ENCODE data around the gene HRK. TPM values are rescaled to one million over a fixed set of nuclear protein-coding genes. Genes with fewer than 3 reads are reported as not detected.

The HRK gene
- total RNA-seq, 1 experiment from 2014 or later, result 3.5 TPM

DNA sequence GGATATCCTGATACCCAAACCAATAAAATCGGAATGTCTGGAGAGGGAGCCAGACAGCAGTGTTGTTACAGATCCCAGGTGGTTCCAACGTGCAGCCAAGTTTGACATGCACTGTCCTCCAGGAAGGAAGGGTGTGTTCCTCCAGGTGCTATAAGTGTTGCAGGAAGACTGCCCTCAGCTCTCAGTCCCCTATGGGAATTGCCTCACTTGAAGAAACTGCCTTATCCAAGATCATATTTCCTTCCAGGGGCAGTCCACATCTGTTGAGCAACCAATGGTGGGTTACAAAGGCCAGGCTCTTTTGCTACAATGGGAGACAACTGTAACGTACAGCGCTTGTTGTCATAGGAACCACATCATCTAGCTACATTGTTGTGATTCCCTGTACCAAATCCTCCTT is 16.2 kb upstream of the HRK start:
- ATAC-seq (no peak), DNase-seq (ENCODE audit: low spot score) (no peak)
- Mint-ChIP-seq H3K4me3 (no peak overlapping the region), H3K27ac (no peak overlapping the region), H3K4me1 (no peaks in the 10 kb centered on the region), H3K27me3 (ENCODE audit: low read depth) (peaks cover 6% of the 10 kb centered on the region), H3K36me3 (no peaks in the 10 kb centered on the region), H3K9me3 (peaks cover 4% of the 10 kb centered on the region; the same call in 1 of the 2 replicates)
- TF ChIP-seq TCF7 (CRISPR knock-in tag; IDR thresholded peaks at IDR 0.05; ENCODE audit: low read depth) (no peak), ZNF263 (CRISPR knock-in tag; IDR thresholded peaks at IDR 0.05; ENCODE audit: low read depth) (no peak), TEAD1 (CRISPR knock-in tag; IDR thresholded peaks at IDR 0.05) (no peak), SMAD3 (CRISPR knock-in tag; IDR thresholded peaks at IDR 0.05; ENCODE audit: borderline replicate concordance) (no peak), RORB (CRISPR knock-in tag; IDR thresholded peaks at IDR 0.05) (no peak), SP1 (CRISPR knock-in tag; conservative IDR thresholded peaks at IDR 0.05) (no peak), GABPB1 (CRISPR knock-in tag; IDR thresholded peaks at IDR 0.05) (no peak)
- TF ChIP-seq, protein P1, sequence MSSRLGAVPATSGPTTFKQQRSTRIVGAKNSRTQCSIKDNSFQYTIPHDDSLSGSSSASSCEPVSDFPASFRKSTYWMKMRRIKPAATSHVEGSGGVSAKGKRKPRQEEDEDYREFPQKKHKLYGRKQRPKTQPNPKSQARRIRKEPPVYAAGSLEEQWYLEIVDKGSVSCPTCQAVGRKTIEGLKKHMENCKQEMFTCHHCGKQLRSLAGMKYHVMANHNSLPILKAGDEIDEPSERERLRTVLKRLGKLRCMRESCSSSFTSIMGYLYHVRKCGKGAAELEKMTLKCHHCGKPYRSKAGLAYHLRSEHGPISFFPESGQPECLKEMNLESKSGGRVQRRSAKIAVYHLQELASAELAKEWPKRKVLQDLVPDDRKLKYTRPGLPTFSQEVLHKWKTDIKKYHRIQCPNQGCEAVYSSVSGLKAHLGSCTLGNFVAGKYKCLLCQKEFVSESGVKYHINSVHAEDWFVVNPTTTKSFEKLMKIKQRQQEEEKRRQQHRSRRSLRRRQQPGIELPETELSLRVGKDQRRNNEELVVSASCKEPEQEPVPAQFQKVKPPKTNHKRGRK (CRISPR knock-in tag; IDR thresholded peaks at IDR 0.05; ENCODE audit: borderline replicate concordance), result no peak
- TF ChIP-seq, protein P2, sequence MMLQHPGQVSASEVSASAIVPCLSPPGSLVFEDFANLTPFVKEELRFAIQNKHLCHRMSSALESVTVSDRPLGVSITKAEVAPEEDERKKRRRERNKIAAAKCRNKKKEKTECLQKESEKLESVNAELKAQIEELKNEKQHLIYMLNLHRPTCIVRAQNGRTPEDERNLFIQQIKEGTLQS (CRISPR knock-in tag; conservative IDR thresholded peaks at IDR 0.05), result no peak
- TF ChIP-seq, protein P3, sequence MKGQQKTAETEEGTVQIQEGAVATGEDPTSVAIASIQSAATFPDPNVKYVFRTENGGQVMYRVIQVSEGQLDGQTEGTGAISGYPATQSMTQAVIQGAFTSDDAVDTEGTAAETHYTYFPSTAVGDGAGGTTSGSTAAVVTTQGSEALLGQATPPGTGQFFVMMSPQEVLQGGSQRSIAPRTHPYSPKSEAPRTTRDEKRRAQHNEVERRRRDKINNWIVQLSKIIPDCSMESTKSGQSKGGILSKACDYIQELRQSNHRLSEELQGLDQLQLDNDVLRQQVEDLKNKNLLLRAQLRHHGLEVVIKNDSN (CRISPR knock-in tag; IDR thresholded peaks at IDR 0.05), result no peak
- TF ChIP-seq, protein P4, sequence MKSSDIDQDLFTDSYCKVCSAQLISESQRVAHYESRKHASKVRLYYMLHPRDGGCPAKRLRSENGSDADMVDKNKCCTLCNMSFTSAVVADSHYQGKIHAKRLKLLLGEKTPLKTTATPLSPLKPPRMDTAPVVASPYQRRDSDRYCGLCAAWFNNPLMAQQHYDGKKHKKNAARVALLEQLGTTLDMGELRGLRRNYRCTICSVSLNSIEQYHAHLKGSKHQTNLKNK (CRISPR knock-in tag; IDR thresholded peaks at IDR 0.05), result no peak
- TF ChIP-seq, protein P5, sequence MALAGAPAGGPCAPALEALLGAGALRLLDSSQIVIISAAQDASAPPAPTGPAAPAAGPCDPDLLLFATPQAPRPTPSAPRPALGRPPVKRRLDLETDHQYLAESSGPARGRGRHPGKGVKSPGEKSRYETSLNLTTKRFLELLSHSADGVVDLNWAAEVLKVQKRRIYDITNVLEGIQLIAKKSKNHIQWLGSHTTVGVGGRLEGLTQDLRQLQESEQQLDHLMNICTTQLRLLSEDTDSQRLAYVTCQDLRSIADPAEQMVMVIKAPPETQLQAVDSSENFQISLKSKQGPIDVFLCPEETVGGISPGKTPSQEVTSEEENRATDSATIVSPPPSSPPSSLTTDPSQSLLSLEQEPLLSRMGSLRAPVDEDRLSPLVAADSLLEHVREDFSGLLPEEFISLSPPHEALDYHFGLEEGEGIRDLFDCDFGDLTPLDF (CRISPR knock-in tag; IDR thresholded peaks at IDR 0.05), result no peak
- TF ChIP-seq, protein P6, sequence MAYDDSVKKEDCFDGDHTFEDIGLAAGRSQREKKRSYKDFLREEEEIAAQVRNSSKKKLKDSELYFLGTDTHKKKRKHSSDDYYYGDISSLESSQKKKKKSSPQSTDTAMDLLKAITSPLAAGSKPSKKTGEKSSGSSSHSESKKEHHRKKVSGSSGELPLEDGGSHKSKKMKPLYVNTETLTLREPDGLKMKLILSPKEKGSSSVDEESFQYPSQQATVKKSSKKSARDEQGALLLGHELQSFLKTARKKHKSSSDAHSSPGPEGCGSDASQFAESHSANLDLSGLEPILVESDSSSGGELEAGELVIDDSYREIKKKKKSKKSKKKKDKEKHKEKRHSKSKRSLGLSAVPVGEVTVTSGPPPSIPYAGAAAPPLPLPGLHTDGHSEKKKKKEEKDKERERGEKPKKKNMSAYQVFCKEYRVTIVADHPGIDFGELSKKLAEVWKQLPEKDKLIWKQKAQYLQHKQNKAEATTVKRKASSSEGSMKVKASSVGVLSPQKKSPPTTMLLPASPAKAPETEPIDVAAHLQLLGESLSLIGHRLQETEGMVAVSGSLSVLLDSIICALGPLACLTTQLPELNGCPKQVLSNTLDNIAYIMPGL (CRISPR knock-in tag; IDR thresholded peaks at IDR 0.05), result no peak
- TF ChIP-seq, protein P7, sequence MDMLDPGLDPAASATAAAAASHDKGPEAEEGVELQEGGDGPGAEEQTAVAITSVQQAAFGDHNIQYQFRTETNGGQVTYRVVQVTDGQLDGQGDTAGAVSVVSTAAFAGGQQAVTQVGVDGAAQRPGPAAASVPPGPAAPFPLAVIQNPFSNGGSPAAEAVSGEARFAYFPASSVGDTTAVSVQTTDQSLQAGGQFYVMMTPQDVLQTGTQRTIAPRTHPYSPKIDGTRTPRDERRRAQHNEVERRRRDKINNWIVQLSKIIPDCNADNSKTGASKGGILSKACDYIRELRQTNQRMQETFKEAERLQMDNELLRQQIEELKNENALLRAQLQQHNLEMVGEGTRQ (CRISPR knock-in tag; IDR thresholded peaks at IDR 0.05), result no peak
- POLR2A ChIA-PET, result no interaction called here
- CTCF ChIA-PET, result interaction anchor here (0.9 to 2.7 kb wide), 3 partner anchors 15 to 194 kb away, joined by 3 to 18 read pairs (median 4); no protein-coding TSS in a partner anchor

DNA sequence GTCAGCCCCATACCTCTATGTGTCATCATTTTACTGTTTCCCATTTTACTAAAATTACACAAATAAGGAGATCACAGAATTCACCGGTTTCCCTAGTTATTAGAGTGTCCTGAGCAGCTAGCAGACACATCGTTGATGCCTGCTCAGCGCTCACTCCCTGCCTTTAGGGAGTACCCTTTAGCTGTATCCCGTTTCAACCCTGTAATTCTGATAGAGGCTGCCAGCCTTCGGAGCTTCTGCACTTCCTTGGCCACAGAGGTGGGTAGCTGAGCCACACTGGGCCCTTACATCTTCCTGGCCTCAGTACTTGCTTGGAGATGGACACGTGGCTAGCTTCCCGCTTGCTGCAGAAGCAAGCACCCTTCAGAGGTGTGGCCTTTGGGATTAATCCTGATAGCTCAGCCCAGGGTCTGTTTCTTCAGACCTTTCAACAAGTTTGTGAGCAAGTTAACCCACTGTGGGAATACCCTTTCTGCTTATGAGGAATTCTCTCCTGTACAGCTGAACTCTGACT is 15.2 kb upstream of the HRK start:
- POLR2A ChIA-PET, result no interaction called here
- TF ChIP-seq SOX15 (CRISPR knock-in tag; IDR thresholded peaks at IDR 0.05) (no peak), NFE2L1 (CRISPR knock-in tag; IDR thresholded peaks at IDR 0.05) (no peak)

More for the DNA sequence above, 15.2 kb upstream of the HRK start:
- no peak overlapping the region for H3K27ac Mint-ChIP-seq
- no peak for DNase-seq (ENCODE audit: low spot score)
- H3K4me1 Mint-ChIP-seq, result no peaks in the 10 kb centered on the region
- H3K27me3 Mint-ChIP-seq (ENCODE audit: low read depth), result peaks cover 6% of the 10 kb centered on the region
- CTCF ChIA-PET, result interaction anchor here (0.9 to 2.7 kb wide), 2 partner anchors 14 to 33 kb away, joined by 3 to 18 read pairs; no protein-coding TSS in a partner anchor
- no peak overlapping the region for H3K4me3 Mint-ChIP-seq
- H3K36me3 Mint-ChIP-seq, result no peaks in the 10 kb centered on the region
- no peak for ATAC-seq
- H3K9me3 Mint-ChIP-seq, result peaks cover under 1% of the 10 kb centered on the region; the same call in 1 of the 2 replicates
